GM10248 (cell line): Measurements from ENCODE around the gene RTEL1.
"Not testable (repeated sequence)": the region's sequence is repeated elsewhere in the genome, so short reads cannot be mapped to it uniquely, and the experiment has no call there.

Experiments
- CTCF ChIA-PET: fragments of 300-600 bp; sonication (Branson Sonifier 250); formaldehyde crosslinking; extraction: SDS; loops from one replicate; lab custom pipeline; 2021; ENCODE audit warnings: antibody characterized with exemption; lab: Yijun Ruan, JAX
- POLR2A ChIA-PET: fragments of 350-650 bp; sonication (Branson Sonifier 250); formaldehyde crosslinking; extraction: SDS; loops from one replicate; lab custom pipeline; 2020; ENCODE audit warnings: antibody characterized with exemption; lab: Yijun Ruan, JAX
- DNase-seq: peaks from one replicate; pipeline ENCODE4 v3.0.0; 2012; ENCODE audit errors: extremely low spot score
- CTCF ChIP-seq: IDR thresholded peaks from 2 replicates; pipeline ENCODE4 v1.5.1; 2012; ENCODE audit warnings: mild to moderate bottlenecking, low read depth; ENCODE audit errors: extremely low read depth, missing control alignments, control extremely low read depth

RTEL1 gene

GRCh38 chr20:63643499-63643898 lies 14.6 kb upstream of the RTEL1 start:
- ChIA-PET POLR2A (no interaction called here), CTCF (no interaction called here)
- no peak for DNase-seq
- no peak for TF ChIP-seq CTCF

GRCh38 chr20:63643946-63644345 lies 14.2 kb upstream of the RTEL1 start:
- ChIA-PET CTCF (no interaction called here), POLR2A (no interaction called here)
- TF ChIP-seq CTCF = no peak
- no peak for DNase-seq

- no peak for TF ChIP-seq CTCF
- DNase-seq = no peak
- ChIA-PET POLR2A (no interaction called here), CTCF (interaction anchor here (1.3 kb wide), 1 partner anchor 108 kb away, joined by 3 read pairs; no protein-coding TSS in a partner anchor)
Observed at GRCh38 chr20:63645218-63645617, 12.9 kb upstream of the RTEL1 start.

GRCh38 chr20:63648190-63648589 lies 9.9 kb upstream of the RTEL1 start:
- ChIA-PET CTCF (interaction anchor here (1.1 kb wide), 1 partner anchor 111 kb away, joined by 3 read pairs; no protein-coding TSS in a partner anchor), POLR2A (no interaction called here)
- TF ChIP-seq CTCF = no peak
- DNase-seq = no peak

- DNase-seq = no peak
- ChIA-PET POLR2A (no interaction called here), CTCF (interaction anchor here (1.1 kb wide), 1 partner anchor 111 kb away, joined by 3 read pairs; no protein-coding TSS in a partner anchor)
- TF ChIP-seq CTCF = no peak
Observed at GRCh38 chr20:63648895-63649589, 9.1 kb upstream of the RTEL1 start.

- DNase-seq, POLR2A ChIA-PET, CTCF ChIA-PET: not testable (repeated sequence)
Observed at GRCh38 chr20:63650486-63650885, 7.6 kb upstream of the RTEL1 start.

GRCh38 chr20:63651942-63652191 lies 6.2 kb upstream of the RTEL1 start:
- POLR2A ChIA-PET = interaction anchor here (0.6 kb wide), 1 partner anchor 213 kb away, joined by 3 read pairs; the partner anchor contains the start of gene TPD52L2
- CTCF ChIA-PET = interaction anchor here (0.7 kb wide), 1 partner anchor 135 kb away, joined by 3 read pairs; no protein-coding TSS in a partner anchor
- TF ChIP-seq CTCF = no peak

More at GRCh38 chr20:63651942-63652191, 6.2 kb upstream of the RTEL1 start:
- no peak for DNase-seq
